ENCODE data around the gene LCN12.

Gene LCN12

GRCh38 chr9:136974817-136975535 is 22.9 kb downstream of the LCN12 start:
- no peak for DNase-seq (ENCODE audit: low read depth)

- DNase-seq (ENCODE audit: low read depth), result no peak
These were observed 23.6 kb downstream of the LCN12 start for GRCh38 chr9:136975644-136976043.

GRCh38 chr9:136977223-136977622 is 25.1 kb downstream of the LCN12 start, which contains the start of gene PTGDS:
TSS of gene PTGDS (plus strand) at chr9:136977504. CDS start at chr9:136977579, 75 bp downstream.
- DNase-seq (ENCODE audit: low read depth), result no peak

- DNase-seq (ENCODE audit: low read depth), result no peak
These were observed 25.6 kb downstream of the LCN12 start for GRCh38 chr9:136977649-136978072.

- DNase-seq (ENCODE audit: low read depth), result no peak
These were observed 26.2 kb downstream of the LCN12 start for GRCh38 chr9:136978073-136978864.

- DNase-seq (ENCODE audit: low read depth), result no peak
These were observed 26.9 kb downstream of the LCN12 start for GRCh38 chr9:136978865-136979544.

GRCh38 chr9:136979769-136980587 is 27.9 kb downstream of the LCN12 start:
- DNase-seq (ENCODE audit: low read depth), result no peak

- DNase-seq (ENCODE audit: low read depth), result no peak
These were observed 28.8 kb downstream of the LCN12 start for GRCh38 chr9:136980669-136981478.

GRCh38 chr9:136981588-136982231 is 29.6 kb downstream of the LCN12 start:
- no peak for DNase-seq (ENCODE audit: low read depth)

- DNase-seq (ENCODE audit: low read depth), result no peak
These were observed 30.4 kb downstream of the LCN12 start, which contains the start of gene LCNL1 for GRCh38 chr9:136982232-136983051. TSS of gene LCNL1 (plus strand) at chr9:136982993. CDS start at chr9:136983587, 594 bp downstream.

- DNase-seq (ENCODE audit: low read depth), result no peak
These were observed 31.1 kb downstream of the LCN12 start for GRCh38 chr9:136983167-136983566.

- no peak for DNase-seq (ENCODE audit: low read depth)
These were observed 31.7 kb downstream of the LCN12 start for GRCh38 chr9:136983656-136984314.

- DNase-seq (ENCODE audit: low read depth), result no peak
These were observed 32.5 kb downstream of the LCN12 start for GRCh38 chr9:136984464-136985026.

GRCh38 chr9:136985027-136985602 is 33.0 kb downstream of the LCN12 start:
- no peak for DNase-seq (ENCODE audit: low read depth)

- DNase-seq (ENCODE audit: low read depth), result no peak
These were observed 33.8 kb downstream of the LCN12 start for GRCh38 chr9:136985853-136986252.

- DNase-seq (ENCODE audit: low read depth), result no peak
These were observed 36.8 kb downstream of the LCN12 start for GRCh38 chr9:136988872-136989271.

GRCh38 chr9:136990242-136990911 is 38.3 kb downstream of the LCN12 start:
- DNase-seq (ENCODE audit: low read depth), result no peak
